GM23338 (cell line): ENCODE measurements around the gene FAM217B. TPM values are rescaled to one million over a fixed set of nuclear protein-coding genes. Genes with fewer than 3 reads are reported as not detected.

Experiments used
- ATAC-seq: fragments of 200-7000 bp; cut with Tn5 transposase; 3 replicates; pipeline ENCODE4 v1.9.1; 2020
- DNase-seq: peaks from one replicate; pipeline ENCODE4 v3.0.0-alpha.2; 2015; ENCODE audit warnings: low spot score
- H2AFZ ChIP-seq: fragments of 200-600 bp; sonication (generic); 2 replicates; pipeline ENCODE4 v1.8.0; 2016; ENCODE audit warnings: antibody characterized with exemption, mild to moderate bottlenecking, moderate library complexity
- H3F3A ChIP-seq: fragments of 200-600 bp; sonication (generic); replicated peaks from 2 replicates; pipeline ENCODE4 v1.8.0; 2017; ENCODE audit warnings: antibody characterized with exemption, mixed run types, low read depth
- H3K27ac ChIP-seq: fragments of 200-600 bp; sonication (generic); 2 replicates; pipeline ENCODE4 v1.6.1; 2016; ENCODE audit warnings: low read depth
- H3K27me3 ChIP-seq: fragments of 200-600 bp; sonication (generic); 2 replicates; pipeline ENCODE4 v1.8.0; 2016; ENCODE audit warnings: mild to moderate bottlenecking, mixed run types, moderate library complexity; ENCODE audit not compliant: insufficient read depth
- H3K36me3 ChIP-seq: fragments of 200-600 bp; sonication (generic); 2 replicates; pipeline ENCODE4 v1.8.0; 2016; ENCODE audit warnings: mild to moderate bottlenecking; ENCODE audit not compliant: insufficient read depth
- H3K4me1 ChIP-seq: fragments of 200-600 bp; sonication (generic); 2 replicates; pipeline ENCODE4 v1.8.0; 2016; ENCODE audit warnings: mild to moderate bottlenecking, moderate library complexity; ENCODE audit not compliant: insufficient read depth
- H3K4me2 ChIP-seq: fragments of 200-600 bp; sonication (generic); 2 replicates; pipeline ENCODE4 v1.7.1; 2017; ENCODE audit warnings: mixed run types
- H3K4me3 ChIP-seq: fragments of 200-600 bp; sonication (generic); 2 replicates; pipeline ENCODE4 v1.6.1; 2016; ENCODE audit warnings: mixed run types
- H3K79me2 ChIP-seq: fragments of 200-600 bp; sonication (generic); replicated peaks from 2 replicates; pipeline ENCODE4 v1.8.0; 2017; ENCODE audit warnings: mild to moderate bottlenecking; ENCODE audit not compliant: insufficient read depth
- H3K9me2 ChIP-seq: fragments of 200-600 bp; sonication (generic); 2 replicates; pipeline ENCODE4 v1.8.0; 2017; ENCODE audit not compliant: insufficient read depth
- H4K20me1 ChIP-seq: fragments of 200-600 bp; sonication (generic); replicated peaks from 2 replicates; pipeline ENCODE4 v1.8.0; 2017; ENCODE audit warnings: mild to moderate bottlenecking; ENCODE audit not compliant: insufficient read depth
- H3K27ac Mint-ChIP-seq: 2 replicates; pipeline ENCODE4 v1.8.0; 2020; ENCODE audit warnings: inconsistent platforms, mild to moderate bottlenecking, moderate library complexity, mixed read lengths
- H3K27me3 Mint-ChIP-seq: 3 replicates; pipeline ENCODE4 v1.8.0; 2022; ENCODE audit warnings: low read depth, mild to moderate bottlenecking, moderate library complexity, mixed read lengths, inconsistent platforms; ENCODE audit not compliant: insufficient read depth, poor library complexity
- H3K36me3 Mint-ChIP-seq: 3 replicates; pipeline ENCODE4 v1.8.0; 2021; ENCODE audit warnings: low read depth, mild to moderate bottlenecking, inconsistent platforms, moderate library complexity, mixed read lengths
- H3K4me1 Mint-ChIP-seq: 3 replicates; pipeline ENCODE4 v1.8.0; 2020; ENCODE audit warnings: mild to moderate bottlenecking, inconsistent platforms, mixed read lengths
- H3K4me3 Mint-ChIP-seq: 3 replicates; pipeline ENCODE4 v1.8.0; 2021; ENCODE audit warnings: moderate library complexity, mild to moderate bottlenecking, inconsistent platforms, mixed read lengths
- H3K9me3 Mint-ChIP-seq: 3 replicates; pipeline ENCODE4 v1.8.0; 2020; ENCODE audit warnings: moderate library complexity, mild to moderate bottlenecking, inconsistent platforms, mixed read lengths
- CREB1 ChIP-seq: fragments of 250-450 bp; sonication (Bioruptor Pico); IDR thresholded peaks from 2 replicates; pipeline ENCODE4 v1.5.0; 2020; ENCODE audit warnings: low read depth, mild to moderate bottlenecking, moderate library complexity
- EZH2phosphoT487 ChIP-seq: fragments of 200-600 bp; sonication (generic); IDR thresholded peaks from one replicate; pipeline ENCODE4 v1.8.1; 2018; ENCODE audit warnings: antibody characterized with exemption; ENCODE audit not compliant: unreplicated experiment
- NANOG ChIP-seq: IDR thresholded peaks from 2 replicates; pipeline ENCODE4 v1.6.1; 2016; ENCODE audit warnings: antibody characterized with exemption, borderline replicate concordance
- POLR2AphosphoS5 ChIP-seq: IDR thresholded peaks from 2 replicates; pipeline ENCODE4 v1.6.1; 2016; ENCODE audit warnings: antibody characterized with exemption, low read depth
- ZNF114 ChIP-seq: fragments of 250-450 bp; sonication (Bioruptor Pico); IDR thresholded peaks from 2 replicates; pipeline ENCODE4 v1.5.0; 2020; ENCODE audit warnings: mild to moderate bottlenecking, moderate library complexity
- polyA plus RNA-seq: library from polyadenylated mRNA; unstranded; fragments of >200 nt; fragmentation: Nextera tagmentation; extraction: Ambion mirVana; gene quantifications from 2 replicates; pipeline ENCODE4 v1.2.1, GENCODE V29; 2016
- total RNA-seq: library from RNA; depleted of rRNA; stranded (reverse); fragments of >200 nt; shearing (Covaris generic); gene quantifications from 2 replicates; pipeline ENCODE4 v1.2.3, GENCODE V29; 2014
- TF ChIP-seq, protein P1 (sequence below), 2 experiments: fragments of 200-600 bp in 1 of 2; sonication (generic) in 1 of 2; conservative IDR thresholded peaks; 2 replicates each; pipeline versions ENCODE4 v1.5.1 to v1.6.1; 2016 to 2017; ENCODE audit warnings: antibody characterized with exemption in 2 of 2, low read depth in 2 of 2, mild to moderate bottlenecking in 2 of 2, moderate library complexity in 1 of 2
- TF ChIP-seq, protein P2 (sequence below): IDR thresholded peaks from one replicate; pipeline ENCODE4 v1.6.1; 2018; ENCODE audit warnings: antibody characterized with exemption; ENCODE audit not compliant: unreplicated experiment
- TF ChIP-seq, protein P3 (sequence below): IDR thresholded peaks from 2 replicates; pipeline ENCODE4 v1.6.1; 2016; ENCODE audit warnings: antibody characterized with exemption

Gene FAM217B
- total and polyA plus RNA-seq, 2 experiments from 2014 or later, result 13.2 to 25.9 TPM

DNA sequence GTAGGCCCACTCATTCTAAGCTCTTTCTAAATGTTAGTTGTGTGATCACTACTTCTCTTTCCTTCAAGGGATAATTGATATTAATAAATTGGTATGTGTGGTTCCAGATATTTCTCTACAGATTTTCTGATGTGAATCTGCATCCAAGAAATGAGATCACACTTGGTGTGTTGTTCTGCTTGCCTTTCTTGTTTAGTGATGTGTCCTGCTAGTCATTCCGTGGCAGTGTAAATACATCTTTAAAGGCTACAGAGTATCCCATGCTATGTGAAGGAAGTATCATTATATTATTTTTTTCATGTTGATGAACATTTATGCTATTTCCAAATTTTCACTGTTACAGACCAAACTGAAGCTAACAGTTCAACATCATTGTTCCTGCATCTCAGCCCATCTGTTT lies 31.2 kb downstream of the FAM217B start (continued):
- TF ChIP-seq, protein P1, sequence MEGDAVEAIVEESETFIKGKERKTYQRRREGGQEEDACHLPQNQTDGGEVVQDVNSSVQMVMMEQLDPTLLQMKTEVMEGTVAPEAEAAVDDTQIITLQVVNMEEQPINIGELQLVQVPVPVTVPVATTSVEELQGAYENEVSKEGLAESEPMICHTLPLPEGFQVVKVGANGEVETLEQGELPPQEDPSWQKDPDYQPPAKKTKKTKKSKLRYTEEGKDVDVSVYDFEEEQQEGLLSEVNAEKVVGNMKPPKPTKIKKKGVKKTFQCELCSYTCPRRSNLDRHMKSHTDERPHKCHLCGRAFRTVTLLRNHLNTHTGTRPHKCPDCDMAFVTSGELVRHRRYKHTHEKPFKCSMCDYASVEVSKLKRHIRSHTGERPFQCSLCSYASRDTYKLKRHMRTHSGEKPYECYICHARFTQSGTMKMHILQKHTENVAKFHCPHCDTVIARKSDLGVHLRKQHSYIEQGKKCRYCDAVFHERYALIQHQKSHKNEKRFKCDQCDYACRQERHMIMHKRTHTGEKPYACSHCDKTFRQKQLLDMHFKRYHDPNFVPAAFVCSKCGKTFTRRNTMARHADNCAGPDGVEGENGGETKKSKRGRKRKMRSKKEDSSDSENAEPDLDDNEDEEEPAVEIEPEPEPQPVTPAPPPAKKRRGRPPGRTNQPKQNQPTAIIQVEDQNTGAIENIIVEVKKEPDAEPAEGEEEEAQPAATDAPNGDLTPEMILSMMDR (conservative IDR thresholded peaks at IDR 0.05; ENCODE audit: low read depth in 2 of 2), result no peak
- TF ChIP-seq, protein P2, sequence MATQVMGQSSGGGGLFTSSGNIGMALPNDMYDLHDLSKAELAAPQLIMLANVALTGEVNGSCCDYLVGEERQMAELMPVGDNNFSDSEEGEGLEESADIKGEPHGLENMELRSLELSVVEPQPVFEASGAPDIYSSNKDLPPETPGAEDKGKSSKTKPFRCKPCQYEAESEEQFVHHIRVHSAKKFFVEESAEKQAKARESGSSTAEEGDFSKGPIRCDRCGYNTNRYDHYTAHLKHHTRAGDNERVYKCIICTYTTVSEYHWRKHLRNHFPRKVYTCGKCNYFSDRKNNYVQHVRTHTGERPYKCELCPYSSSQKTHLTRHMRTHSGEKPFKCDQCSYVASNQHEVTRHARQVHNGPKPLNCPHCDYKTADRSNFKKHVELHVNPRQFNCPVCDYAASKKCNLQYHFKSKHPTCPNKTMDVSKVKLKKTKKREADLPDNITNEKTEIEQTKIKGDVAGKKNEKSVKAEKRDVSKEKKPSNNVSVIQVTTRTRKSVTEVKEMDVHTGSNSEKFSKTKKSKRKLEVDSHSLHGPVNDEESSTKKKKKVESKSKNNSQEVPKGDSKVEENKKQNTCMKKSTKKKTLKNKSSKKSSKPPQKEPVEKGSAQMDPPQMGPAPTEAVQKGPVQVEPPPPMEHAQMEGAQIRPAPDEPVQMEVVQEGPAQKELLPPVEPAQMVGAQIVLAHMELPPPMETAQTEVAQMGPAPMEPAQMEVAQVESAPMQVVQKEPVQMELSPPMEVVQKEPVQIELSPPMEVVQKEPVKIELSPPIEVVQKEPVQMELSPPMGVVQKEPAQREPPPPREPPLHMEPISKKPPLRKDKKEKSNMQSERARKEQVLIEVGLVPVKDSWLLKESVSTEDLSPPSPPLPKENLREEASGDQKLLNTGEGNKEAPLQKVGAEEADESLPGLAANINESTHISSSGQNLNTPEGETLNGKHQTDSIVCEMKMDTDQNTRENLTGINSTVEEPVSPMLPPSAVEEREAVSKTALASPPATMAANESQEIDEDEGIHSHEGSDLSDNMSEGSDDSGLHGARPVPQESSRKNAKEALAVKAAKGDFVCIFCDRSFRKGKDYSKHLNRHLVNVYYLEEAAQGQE, result no peak

DNA sequence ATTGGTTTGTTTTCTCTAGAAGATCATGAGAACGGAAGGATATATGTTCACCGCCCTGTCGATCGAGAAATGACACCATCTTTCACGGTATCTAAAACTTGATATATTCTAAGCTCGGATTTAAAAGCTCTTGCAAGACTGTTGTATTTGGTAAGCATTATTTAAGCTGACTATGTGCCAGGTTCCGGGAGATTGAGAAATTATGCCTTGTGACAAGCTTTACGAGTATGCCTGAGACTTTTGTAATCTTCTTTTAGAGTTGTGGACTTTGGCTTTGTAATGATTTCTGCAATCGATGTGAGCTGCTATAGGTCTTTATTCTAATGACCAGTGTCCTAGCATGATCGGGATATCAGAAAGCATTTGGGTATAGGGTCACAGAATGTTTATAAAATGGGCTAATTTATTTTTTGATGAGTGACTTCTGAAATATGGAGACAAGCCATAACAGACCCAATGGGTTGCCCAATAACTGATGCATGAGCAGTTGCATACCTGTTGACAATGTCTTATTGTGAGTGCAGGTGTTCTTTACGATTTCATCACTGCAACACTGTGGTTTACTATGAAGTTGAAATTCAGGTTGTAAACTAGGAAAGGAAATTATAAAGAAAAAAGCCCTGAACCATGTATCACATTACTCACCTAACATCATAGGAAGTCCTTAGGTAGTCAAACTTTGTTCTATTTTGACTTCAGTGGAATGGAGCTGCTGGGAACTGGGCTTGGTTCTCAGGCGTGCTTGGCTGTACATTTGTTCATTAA lies 32.0 kb downstream of the FAM217B start:
- ATAC-seq, result no peak
- H3K36me3 Mint-ChIP-seq, result no peaks in the 10 kb centered on the region
- DNase-seq, result no peak
- no peak overlapping the region for H3K27ac Mint-ChIP-seq
- no peaks in the 10 kb centered on the region for H3K36me3 ChIP-seq
- H3K9me3 Mint-ChIP-seq, result no peaks in the 10 kb centered on the region
- no peak overlapping the region for H3K4me3 ChIP-seq
- no peak overlapping the region for H2AFZ ChIP-seq
- H3F3A ChIP-seq, result no peaks in the 10 kb centered on the region
- H3K27me3 Mint-ChIP-seq, result no peaks in the 10 kb centered on the region
- no peaks in the 10 kb centered on the region for H3K9me2 ChIP-seq
- no peak overlapping the region for H3K4me3 Mint-ChIP-seq
- H3K27me3 ChIP-seq, result no peaks in the 10 kb centered on the region
- no peak overlapping the region for H3K27ac ChIP-seq
- H3K4me1 ChIP-seq, result no peaks in the 10 kb centered on the region
- H3K4me2 ChIP-seq, result no peak overlapping the region
- H3K79me2 ChIP-seq, result no peaks in the 10 kb centered on the region
- H3K4me1 Mint-ChIP-seq, result no peaks in the 10 kb centered on the region
- H4K20me1 ChIP-seq, result no peaks in the 10 kb centered on the region
- TF ChIP-seq ZNF114 (no peak), POLR2AphosphoS5 (no peak), CREB1 (CRISPR knock-in tag) (no peak), EZH2phosphoT487 (no peak), NANOG (no peak)
- TF ChIP-seq, protein P2, result no peak
- TF ChIP-seq, protein P3, sequence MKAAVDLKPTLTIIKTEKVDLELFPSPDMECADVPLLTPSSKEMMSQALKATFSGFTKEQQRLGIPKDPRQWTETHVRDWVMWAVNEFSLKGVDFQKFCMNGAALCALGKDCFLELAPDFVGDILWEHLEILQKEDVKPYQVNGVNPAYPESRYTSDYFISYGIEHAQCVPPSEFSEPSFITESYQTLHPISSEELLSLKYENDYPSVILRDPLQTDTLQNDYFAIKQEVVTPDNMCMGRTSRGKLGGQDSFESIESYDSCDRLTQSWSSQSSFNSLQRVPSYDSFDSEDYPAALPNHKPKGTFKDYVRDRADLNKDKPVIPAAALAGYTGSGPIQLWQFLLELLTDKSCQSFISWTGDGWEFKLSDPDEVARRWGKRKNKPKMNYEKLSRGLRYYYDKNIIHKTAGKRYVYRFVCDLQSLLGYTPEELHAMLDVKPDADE, result no peak
